GM18909 (cell line): Measurements from ENCODE around the gene GATAD2B.
"Not testable (repeated sequence)": the region's sequence is repeated elsewhere in the genome, so short reads cannot be mapped to it uniquely, and the experiment has no call there.

ENCODE experiments used
- ATAC-seq: cut with Tn5 transposase; IDR thresholded peaks from one replicate; pipeline ENCODE4 v1.9.1; 2021; ENCODE audit warnings: mild to moderate bottlenecking; ENCODE audit not compliant: unreplicated experiment, poor library complexity

The GATAD2B gene

GRCh38 chr1:153769221-153769620, 153.6 kb downstream of the GATAD2B start:
- no peak for ATAC-seq

GRCh38 chr1:153768316-153769181, 154.2 kb downstream of the GATAD2B start:
- ATAC-seq, result no peak

- ATAC-seq, result no peak
Measured at GRCh38 chr1:153767519-153767918, 155.3 kb downstream of the GATAD2B start.

GRCh38 chr1:153766663-153767062, 156.1 kb downstream of the GATAD2B start:
- not testable (repeated sequence) for ATAC-seq

GRCh38 chr1:153764310-153764709, 158.5 kb downstream of the GATAD2B start:
- no peak for ATAC-seq

- no peak for ATAC-seq
Measured at GRCh38 chr1:153763365-153764225, 159.2 kb downstream of the GATAD2B start.

GRCh38 chr1:153760440-153760839, 162.3 kb downstream of the GATAD2B start:
- ATAC-seq, result no peak
